ENCODE measurements around the gene TRIM39. TPM values are rescaled to one million over a fixed set of nuclear protein-coding genes. Genes with fewer than 3 reads are reported as not detected.
A peak's percentile ranks its signal among the peaks of the same experiment; 100 is the strongest.

The TRIM39 gene
- total RNA-seq, 6 donors from 2014 or later = 12.2 to 23.3 (median 16.2) TPM

DNA sequence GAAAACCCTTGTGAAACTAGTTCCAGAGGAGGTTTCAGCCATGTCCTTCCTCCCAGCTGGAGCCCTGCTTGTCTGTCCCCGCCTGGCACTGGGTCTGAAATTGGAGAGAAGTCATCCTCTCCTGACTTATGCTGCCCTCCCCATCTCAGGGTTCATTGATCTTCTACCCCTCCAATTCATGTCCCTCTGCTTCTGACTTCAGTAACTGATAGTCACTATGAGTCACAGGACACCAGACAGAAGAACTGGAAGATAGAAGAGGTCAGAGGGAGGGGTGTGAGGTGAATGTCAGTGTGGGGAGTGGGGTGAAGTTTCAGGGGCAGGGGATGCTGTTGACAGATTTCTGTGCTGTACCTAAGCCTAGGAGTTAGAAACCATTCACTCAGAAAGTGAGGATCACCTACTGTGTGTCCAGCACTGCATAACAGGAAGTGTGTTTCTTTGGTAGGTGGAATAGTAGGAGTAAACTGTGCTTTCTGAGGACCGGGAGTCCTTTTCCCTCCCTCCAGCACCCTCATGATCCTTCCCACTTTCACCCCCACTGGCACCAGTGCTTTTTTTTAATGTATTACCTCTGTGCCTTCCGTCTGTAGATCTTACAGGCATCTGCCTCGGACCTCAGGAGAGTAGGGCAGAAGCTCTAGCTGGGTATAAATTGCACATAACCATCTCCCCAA, 17.6 kb downstream of the TRIM39 start:
- TF ChIP-seq, protein P1, sequence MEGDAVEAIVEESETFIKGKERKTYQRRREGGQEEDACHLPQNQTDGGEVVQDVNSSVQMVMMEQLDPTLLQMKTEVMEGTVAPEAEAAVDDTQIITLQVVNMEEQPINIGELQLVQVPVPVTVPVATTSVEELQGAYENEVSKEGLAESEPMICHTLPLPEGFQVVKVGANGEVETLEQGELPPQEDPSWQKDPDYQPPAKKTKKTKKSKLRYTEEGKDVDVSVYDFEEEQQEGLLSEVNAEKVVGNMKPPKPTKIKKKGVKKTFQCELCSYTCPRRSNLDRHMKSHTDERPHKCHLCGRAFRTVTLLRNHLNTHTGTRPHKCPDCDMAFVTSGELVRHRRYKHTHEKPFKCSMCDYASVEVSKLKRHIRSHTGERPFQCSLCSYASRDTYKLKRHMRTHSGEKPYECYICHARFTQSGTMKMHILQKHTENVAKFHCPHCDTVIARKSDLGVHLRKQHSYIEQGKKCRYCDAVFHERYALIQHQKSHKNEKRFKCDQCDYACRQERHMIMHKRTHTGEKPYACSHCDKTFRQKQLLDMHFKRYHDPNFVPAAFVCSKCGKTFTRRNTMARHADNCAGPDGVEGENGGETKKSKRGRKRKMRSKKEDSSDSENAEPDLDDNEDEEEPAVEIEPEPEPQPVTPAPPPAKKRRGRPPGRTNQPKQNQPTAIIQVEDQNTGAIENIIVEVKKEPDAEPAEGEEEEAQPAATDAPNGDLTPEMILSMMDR (IDR thresholded peaks at IDR 0.05) = no peak
- TF ChIP-seq POLR2A (IDR thresholded peaks at IDR 0.05) = no peak
- ATAC-seq (ENCODE audit: low FRiP score in 2 of 2) = no peak
- Histone ChIP-seq H3K27me3 (no peaks in the 10 kb centered on the region), H3K36me3 (peaks cover 7 to 44% (median 32%) of the 10 kb centered on the region in 4 donors), H3K9me3 (no peaks in the 10 kb centered on the region), H3K4me3 (peak overlapping the region in 3 of 4 donors; percentile 62 to 92 (median 76)), H3K4me1 (peaks cover 4 to 10% (median 7%) of the 10 kb centered on the region in 4 donors), H3K27ac (peak overlapping the region in 2 of 4 donors; percentile 86 to 91)
- no peak for DNase-seq
- WGBS, 2 donors = 63 to 76% methylated on average over 4 of the region's 4 CpGs

DNA sequence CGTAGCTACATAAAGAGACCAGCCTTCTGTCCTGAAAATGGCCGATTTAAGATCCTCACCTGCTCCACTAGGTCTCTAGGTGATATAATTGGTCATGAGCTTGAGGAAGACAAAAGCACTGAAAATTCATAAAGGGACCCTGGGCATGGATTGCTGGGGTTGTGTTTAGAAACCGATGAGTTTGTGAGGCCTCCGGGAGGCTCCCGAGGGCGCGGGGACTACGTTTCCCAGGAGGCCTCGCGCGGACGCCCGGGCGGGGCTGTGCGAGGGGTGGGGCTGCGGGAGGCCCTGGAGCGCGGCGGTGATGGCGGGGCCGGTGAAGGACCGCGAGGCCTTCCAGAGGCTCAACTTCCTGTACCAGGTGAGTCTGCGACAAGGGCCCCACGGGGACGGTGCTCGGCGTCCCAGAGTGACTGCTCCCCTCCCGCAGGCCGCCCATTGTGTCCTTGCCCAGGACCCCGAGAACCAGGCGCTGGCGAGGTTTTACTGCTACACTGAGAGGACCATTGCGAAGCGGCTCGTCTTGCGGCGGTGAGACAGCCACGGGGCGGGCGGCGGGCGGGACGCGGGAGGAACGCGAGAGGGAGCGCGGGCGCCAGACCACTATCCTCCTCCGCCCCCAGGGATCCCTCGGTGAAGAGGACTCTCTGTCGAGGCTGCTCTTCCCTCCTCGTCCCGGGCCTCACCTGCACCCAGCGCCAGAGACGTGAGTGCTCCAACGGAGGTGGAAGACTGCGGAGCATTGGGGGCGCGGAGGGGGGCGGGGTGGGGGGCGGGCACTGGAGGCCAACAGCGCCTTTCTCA, 18.3 kb downstream of the TRIM39 start, which contains the start of gene RPP21:
RPP21 (plus strand) TSS at position 289 of the 804 bp plus-strand sequence; CDS start at position 305, 16 bp downstream.
- TF ChIP-seq EP300 (IDR thresholded peaks at IDR 0.05) (no peak), POLR2AphosphoS5 (IDR thresholded peaks at IDR 0.05) (peak; percentile 61 to 86), POLR2A (IDR thresholded peaks at IDR 0.05) (peak in 3 of 4 donors; percentile 45 to 90 (median 71))
- TF ChIP-seq, protein P1 (IDR thresholded peaks at IDR 0.05) = no peak
- peak; percentile 97 to 99 for ATAC-seq (ENCODE audit: low FRiP score in 2 of 2)
- Histone ChIP-seq H3K27ac (peak within 1 kb of the TSS; percentile 82 to 91 (median 88)), H3K9me3 (no peaks in the 10 kb centered on the region), H3K27me3 (no peaks in the 10 kb centered on the region), H3K4me3 (peak within 1 kb of the TSS; percentile 62 to 92 (median 75)), H3K36me3 (peaks cover 7 to 37% (median 29%) of the 10 kb centered on the region in 4 donors), H3K4me1 (peaks cover 4 to 10% (median 7%) of the 10 kb centered on the region in 4 donors)
- WGBS, 2 donors = 7 to 14% methylated on average over 10 to 21 of the region's 64 CpGs
- DNase-seq = peak; percentile 91 to 97

DNA sequence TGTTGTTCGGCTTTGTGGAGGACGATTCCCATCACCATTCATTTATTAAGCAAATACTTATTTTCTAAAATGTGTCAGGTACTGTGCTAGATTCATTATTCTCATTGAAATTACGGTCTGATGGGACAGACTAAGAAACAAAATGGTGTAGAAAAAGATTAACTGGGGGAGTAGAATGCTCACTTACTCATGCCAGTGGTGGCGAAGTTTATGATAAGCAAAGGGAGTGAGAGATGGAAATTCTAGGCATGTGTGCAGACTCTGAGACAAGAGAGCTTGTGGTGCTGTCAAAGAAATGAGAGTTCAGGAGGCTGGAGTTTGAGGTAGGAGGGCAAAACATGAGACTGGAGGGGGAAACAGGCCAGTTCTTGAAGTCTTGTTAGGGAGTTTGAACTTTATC, 19.1 kb downstream of the TRIM39 start:
- 46 to 52% methylated on average over 4 of the region's 4 CpGs for WGBS, 2 donors
- H3K9me3 ChIP-seq = no peaks in the 10 kb centered on the region
- H3K27me3 ChIP-seq = no peaks in the 10 kb centered on the region
- H3K36me3 ChIP-seq = peaks cover 0 to 29% (median 21%) of the 10 kb centered on the region in 4 donors
- DNase-seq (no peak), ATAC-seq (ENCODE audit: low FRiP score in 2 of 2) (no peak)
- peak overlapping the region in 2 of 4 donors; percentile 86 to 89 for H3K27ac ChIP-seq
- H3K4me3 ChIP-seq = peak overlapping the region in 3 of 4 donors; percentile 62 to 92 (median 76)
- H3K4me1 ChIP-seq = peaks cover 4 to 10% (median 7%) of the 10 kb centered on the region in 4 donors
- TF ChIP-seq EP300 (IDR thresholded peaks at IDR 0.05) = no peak
- TF ChIP-seq, protein P1 (IDR thresholded peaks at IDR 0.05) = no peak
- no peak for TF ChIP-seq POLR2A (IDR thresholded peaks at IDR 0.05)
- no peak for TF ChIP-seq POLR2AphosphoS5 (IDR thresholded peaks at IDR 0.05)

DNA sequence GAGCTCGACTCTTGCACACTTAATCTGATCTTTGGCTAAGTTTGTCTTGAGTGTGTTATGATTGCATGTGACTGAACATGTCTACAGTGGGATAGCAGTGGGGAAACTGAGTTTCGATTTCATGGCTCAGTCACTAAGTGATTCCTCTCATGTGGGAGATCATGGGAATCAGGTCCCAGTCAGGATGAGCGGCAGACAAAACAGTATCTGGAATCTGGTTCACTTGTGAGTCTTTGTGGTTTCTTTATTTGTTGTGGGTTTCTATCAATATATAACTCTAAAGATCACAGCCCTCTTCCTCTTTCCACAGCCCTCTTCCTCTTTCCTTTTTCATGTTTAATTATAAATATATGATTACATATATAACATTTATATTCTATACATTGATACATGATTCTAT, 22.2 kb downstream of the TRIM39 start:
- DNase-seq = no peak
- no peaks in the 10 kb centered on the region for H3K9me3 ChIP-seq

More for the DNA sequence above, 22.2 kb downstream of the TRIM39 start:
- no peak for ATAC-seq (ENCODE audit: low FRiP score in 2 of 2)
- WGBS, 2 donors = 52% methylated on average over 3 of the region's 3 CpGs
- TF ChIP-seq POLR2AphosphoS5 (IDR thresholded peaks at IDR 0.05) = no peak
- no peak for TF ChIP-seq EP300 (IDR thresholded peaks at IDR 0.05)
- no peak for TF ChIP-seq POLR2A (IDR thresholded peaks at IDR 0.05)
- TF ChIP-seq, protein P1 (IDR thresholded peaks at IDR 0.05) = no peak
- no peak overlapping the region for H3K27ac ChIP-seq
- H3K36me3 ChIP-seq = peaks cover 0 to 12% (median 8%) of the 10 kb centered on the region in 4 donors
- H3K4me3 ChIP-seq = no peak overlapping the region
- no peaks in the 10 kb centered on the region for H3K27me3 ChIP-seq
- H3K4me1 ChIP-seq = peaks cover 4 to 10% (median 7%) of the 10 kb centered on the region in 4 donors
